Vagina (tissue), 2 donors: Measurements from ENCODE around the gene LIMS1.

Experiments
- POLR2A ChIP-seq, 2 donors: fragments of 450-650 bp; IDR thresholded peaks; one replicate each; pipeline ENCODE4 v1.6.1; 2017; ENCODE audit warnings: antibody characterized with exemption in 2 of 2, mild to moderate bottlenecking in 2 of 2, moderate library complexity in 2 of 2
- POLR2AphosphoS5 ChIP-seq, 2 donors: sonication (generic); formaldehyde crosslinking; IDR thresholded peaks; one replicate each; pipeline ENCODE4 v1.9.0; 2017; ENCODE audit warnings: antibody characterized with exemption in 2 of 2, mild to moderate bottlenecking in 2 of 2, low read depth in 1 of 2; ENCODE audit not compliant: insufficient read depth in 1 of 2
- TF ChIP-seq, protein P1 (sequence below), 3 experiments: fragments of 450-650 bp in 2 of 3; fragments of 200-600 bp in 1 of 3; sonication (generic) in 1 of 3; IDR thresholded peaks; one replicate each; pipeline ENCODE4 v1.5.1; 2017 to 2019; ENCODE audit warnings: antibody characterized with exemption in 3 of 3, mild to moderate bottlenecking in 2 of 3, moderate library complexity in 2 of 3

DNA sequence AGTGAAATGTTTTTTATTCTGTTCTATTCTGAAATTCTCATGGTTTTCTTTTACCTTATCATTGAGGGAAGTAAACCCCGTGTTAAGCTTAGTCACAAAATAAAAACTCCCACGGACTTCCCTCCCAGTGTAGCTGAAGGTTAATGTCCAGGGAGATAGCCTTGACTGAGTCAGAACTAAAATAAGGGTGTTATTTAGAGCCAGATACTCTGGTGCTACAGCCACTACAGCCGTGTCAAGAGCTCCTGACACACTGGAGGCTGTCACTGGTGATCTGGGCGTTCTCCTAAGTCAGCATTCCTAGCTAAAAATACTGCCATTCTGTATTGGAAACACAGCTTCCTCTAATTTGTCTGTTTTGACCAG, 103.0 kb downstream of the LIMS1 start:
- TF ChIP-seq POLR2AphosphoS5 (IDR thresholded peaks at IDR 0.05; ENCODE audit: insufficient read depth in 1 of 2, low read depth in 1 of 2): peak in 1 of 2 donors; percentile 65
- TF ChIP-seq, protein P1, sequence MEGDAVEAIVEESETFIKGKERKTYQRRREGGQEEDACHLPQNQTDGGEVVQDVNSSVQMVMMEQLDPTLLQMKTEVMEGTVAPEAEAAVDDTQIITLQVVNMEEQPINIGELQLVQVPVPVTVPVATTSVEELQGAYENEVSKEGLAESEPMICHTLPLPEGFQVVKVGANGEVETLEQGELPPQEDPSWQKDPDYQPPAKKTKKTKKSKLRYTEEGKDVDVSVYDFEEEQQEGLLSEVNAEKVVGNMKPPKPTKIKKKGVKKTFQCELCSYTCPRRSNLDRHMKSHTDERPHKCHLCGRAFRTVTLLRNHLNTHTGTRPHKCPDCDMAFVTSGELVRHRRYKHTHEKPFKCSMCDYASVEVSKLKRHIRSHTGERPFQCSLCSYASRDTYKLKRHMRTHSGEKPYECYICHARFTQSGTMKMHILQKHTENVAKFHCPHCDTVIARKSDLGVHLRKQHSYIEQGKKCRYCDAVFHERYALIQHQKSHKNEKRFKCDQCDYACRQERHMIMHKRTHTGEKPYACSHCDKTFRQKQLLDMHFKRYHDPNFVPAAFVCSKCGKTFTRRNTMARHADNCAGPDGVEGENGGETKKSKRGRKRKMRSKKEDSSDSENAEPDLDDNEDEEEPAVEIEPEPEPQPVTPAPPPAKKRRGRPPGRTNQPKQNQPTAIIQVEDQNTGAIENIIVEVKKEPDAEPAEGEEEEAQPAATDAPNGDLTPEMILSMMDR (IDR thresholded peaks at IDR 0.05): no peak
- no peak for TF ChIP-seq POLR2A (IDR thresholded peaks at IDR 0.05)
